ENCODE measurements around the gene ABHD2. TPM values are rescaled to one million over a fixed set of nuclear protein-coding genes. Genes with fewer than 3 reads are reported as not detected.
A peak's percentile ranks its signal among the peaks of the same experiment; 100 is the strongest.
"Not testable (repeated sequence)": the region's sequence is repeated elsewhere in the genome, so short reads cannot be mapped to it uniquely, and the experiment has no call there.

Gene ABHD2
- total RNA-seq, 1 donor from 2014 or later, result 69.9 TPM

DNA sequence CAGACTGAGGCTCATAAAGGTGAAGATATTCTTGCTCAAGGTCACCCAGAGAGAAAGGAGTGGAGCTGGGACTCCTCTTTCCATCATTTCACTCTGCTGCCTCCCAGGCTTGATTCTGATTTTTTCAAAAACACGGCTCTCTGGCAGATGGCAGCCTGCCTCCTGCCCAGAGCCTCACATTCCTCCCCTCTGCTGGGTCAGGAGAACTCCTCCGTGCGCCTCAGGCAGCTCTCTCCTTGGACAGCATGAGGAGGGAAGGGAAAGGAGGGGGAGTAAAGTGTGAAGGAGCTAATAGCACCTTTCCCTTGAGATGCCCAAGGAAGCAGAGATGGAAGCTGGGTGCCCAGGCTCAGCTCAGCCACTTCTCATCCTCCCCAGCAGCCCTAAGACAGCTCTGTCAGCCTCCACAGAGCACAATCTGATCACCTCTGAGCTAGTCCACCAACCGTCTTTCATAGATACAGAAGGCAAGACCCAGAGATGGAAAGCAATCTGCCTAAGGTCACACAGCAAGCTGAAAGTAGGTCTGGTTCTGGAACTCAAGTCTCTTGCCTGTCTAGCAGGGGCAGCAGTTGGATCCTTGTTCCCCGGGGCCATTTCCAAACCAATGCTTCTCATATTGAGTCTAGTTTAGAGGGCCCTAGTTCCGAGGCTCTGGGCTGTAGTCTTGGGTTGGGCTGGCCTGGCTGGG is 129.6 kb downstream of the ABHD2 start:
- intact Hi-C loops (cut with DNase I), result no loop called here
- DNase-seq (ENCODE audit: missing footprints) (no peak), ATAC-seq (no peak)

DNA sequence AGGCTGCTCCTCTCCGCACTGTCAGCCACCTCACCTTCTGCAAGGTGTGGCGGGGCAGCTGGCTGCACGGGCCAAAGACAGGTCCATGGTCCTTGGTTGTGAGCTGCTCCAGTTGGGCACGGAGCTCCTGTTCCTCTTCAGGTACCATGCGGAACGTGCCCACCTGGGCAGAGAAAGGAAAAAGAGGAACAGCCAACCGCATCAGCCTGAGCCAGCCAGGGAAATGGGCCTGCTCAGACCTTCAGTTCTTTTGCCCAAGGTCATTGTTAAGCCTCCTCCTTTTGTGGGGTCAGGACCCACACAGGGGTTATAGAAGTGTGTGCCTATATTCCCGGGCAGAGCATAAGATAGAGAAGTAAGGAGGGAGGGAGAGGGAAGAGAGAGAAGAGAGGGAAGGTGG is 130.3 kb downstream of the ABHD2 start:
- intact Hi-C loops (cut with DNase I), result no loop called here
- ATAC-seq (no peak), DNase-seq (ENCODE audit: missing footprints) (no peak)

- ATAC-seq (no peak), DNase-seq (ENCODE audit: missing footprints) (no peak)
- intact Hi-C loops (cut with DNase I), result no loop called here
Observed at GRCh38 chr15:89221543-89221942, 133.3 kb downstream of the ABHD2 start, which contains the start of gene RLBP1. TSS of gene RLBP1 (minus strand) at chr15:89221579. CDS start at chr15:89218975, 2,604 bp downstream.

DNA sequence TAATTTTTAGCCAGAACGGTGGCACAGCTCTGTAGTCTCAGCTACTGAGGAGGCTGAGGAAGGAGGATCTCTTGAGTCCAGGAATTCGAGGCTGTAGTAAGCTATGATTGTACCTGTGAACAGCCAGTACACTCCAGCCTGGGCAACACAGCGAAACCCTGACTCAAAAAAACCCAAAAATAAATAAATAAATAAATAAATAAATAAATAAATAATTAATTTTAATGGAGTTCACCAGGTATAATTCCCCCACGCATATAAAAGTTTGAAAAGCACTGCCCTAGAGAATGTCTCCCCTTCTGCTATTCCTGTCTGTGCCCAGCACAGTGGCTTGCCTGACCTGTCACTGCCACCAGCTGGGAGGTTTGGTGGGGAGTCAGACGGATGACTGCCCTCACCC is 137.3 kb downstream of the ABHD2 start:
- ATAC-seq (no peak), DNase-seq (ENCODE audit: missing footprints) (no peak)
- intact Hi-C loops (cut with DNase I), result no loop called here

DNA sequence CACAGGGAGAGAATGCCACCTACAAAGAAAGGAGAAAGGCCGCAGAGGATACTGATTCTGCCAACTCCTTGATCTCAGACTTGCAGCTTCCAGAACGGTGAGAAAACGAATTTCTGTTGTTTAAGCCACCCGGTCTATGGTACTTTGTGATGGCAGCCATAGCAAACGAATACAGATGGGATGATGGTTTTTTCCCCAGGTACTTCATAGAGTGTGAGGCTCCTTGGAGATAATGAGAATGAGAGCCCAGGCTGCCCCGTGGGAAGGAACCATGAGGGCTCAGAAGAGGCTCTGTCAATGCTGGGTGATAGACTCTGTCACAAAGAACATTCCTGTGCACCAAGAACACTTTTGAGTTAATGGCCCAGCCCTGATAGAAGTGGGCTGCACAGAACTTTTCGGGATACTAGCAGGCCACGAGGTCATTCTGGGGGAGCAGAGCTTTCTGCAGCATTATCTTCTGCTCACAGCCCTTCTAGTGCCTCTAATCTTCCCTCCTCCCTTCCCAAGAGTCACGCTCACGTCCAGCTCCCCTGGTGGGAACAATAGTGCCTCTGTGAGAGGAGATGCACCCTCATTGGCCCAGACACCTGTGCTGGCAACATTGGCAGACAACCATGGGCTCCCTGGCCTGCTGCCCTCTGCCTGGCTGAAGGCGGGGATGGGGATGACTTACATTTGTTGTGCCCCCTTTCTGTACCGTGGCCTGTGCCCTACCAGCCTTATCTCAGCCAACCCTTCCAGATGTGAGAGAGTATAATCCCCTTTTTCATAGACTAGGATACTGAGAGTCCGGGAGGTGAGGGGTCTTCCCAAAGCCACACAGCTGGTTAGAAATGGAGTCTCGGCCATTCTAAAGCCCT is 138.3 kb downstream of the ABHD2 start:
- intact Hi-C loops (cut with DNase I), result no loop called here
- ATAC-seq (no peak), DNase-seq (ENCODE audit: missing footprints) (no peak)

GRCh38 chr15:89227425-89227824 is 139.2 kb downstream of the ABHD2 start:
- intact Hi-C loops (cut with DNase I), result no loop called here
- no peak for DNase-seq (ENCODE audit: missing footprints)
- ATAC-seq, result no peak

DNA sequence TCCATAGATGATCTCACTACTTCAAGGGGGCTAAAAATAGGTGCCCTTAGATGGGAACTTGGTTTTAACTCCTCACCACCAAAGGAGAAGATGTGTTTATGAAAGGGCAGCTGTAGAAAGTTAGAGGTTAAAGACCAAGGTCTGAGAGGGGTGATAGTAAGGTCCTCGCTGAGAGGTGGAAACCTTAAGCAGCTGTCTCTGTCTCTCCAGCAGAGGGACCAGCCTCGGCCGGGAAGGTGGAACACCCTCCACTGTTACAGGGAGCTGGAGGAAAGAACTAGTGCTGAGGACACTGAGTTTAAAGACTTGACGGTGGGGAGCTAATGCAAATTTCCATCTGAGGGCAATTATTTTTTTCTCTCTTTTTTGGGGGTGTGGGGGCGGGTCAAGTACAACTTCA is 142.0 kb downstream of the ABHD2 start:
- DNase-seq (ENCODE audit: missing footprints), result no peak
- ATAC-seq, result no peak
- intact Hi-C loops (cut with DNase I), result no loop called here

GRCh38 chr15:89231832-89232231 is 143.6 kb downstream of the ABHD2 start:
- DNase-seq (ENCODE audit: missing footprints) (no peak), ATAC-seq (no peak)
- intact Hi-C loops (cut with DNase I), result no loop called here

DNA sequence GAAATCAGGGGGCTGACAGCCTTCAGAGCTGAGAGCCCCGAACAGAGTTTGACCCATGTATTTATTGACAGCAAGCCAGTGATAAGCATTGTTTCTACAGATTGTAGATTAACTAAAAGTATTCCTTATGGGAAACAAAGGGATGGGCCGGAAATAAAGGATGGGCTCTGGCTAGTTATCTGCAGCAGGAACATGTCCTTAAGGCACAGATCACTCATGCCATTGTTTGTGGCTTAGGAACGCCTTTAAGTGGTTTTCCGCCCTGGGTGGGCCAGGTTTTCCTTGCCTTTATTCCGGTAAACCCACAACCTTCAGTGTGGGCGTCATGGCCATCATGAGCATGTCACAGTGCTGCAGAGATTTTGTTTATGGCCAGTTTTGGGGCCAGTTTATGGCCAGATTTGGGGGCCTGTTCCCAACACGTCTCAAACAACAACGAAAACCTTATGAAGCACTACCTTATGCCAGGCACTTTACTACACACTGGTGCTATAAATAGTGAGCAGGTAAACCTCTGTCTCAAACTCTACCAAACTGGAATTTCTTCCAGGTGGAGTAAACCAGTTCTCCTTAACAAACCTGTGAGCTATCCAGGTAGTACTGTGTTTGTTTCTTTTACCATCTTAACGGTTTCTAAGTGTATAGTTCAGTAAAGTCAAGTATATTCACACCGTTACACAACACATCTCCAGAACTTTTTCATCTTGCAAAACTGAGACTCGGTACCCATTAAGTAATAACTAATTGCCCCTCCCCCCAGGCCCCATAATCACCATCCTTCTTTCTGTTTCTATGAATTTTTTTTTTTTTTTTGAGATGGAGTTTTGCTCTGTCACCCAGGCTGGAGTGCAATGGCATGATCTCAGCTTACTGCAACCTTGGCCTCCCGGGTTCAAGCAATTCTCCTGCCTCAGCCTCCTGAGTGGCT is 151.9 kb downstream of the ABHD2 start:
- ATAC-seq; DNase-seq (ENCODE audit: missing footprints); intact Hi-C loops (cut with DNase I): not testable (repeated sequence)

GRCh38 chr15:89243046-89243690 is 154.9 kb downstream of the ABHD2 start:
- DNase-seq (ENCODE audit: missing footprints) (peak; percentile 57), ATAC-seq (peak; percentile 14)
- intact Hi-C loops (cut with DNase I), result no loop called here

GRCh38 chr15:89243691-89244573 is 155.7 kb downstream of the ABHD2 start, which contains the start of gene FANCI:
TSS of gene FANCI (plus strand) at chr15:89243979. CDS start at chr15:89247648, 3,669 bp downstream.
- intact Hi-C loops (cut with DNase I), result no loop called here
- ATAC-seq (peak; percentile 99), DNase-seq (ENCODE audit: missing footprints) (peak; percentile 98)

GRCh38 chr15:89244574-89244903 is 156.3 kb downstream of the ABHD2 start:
- DNase-seq (ENCODE audit: missing footprints) (no peak), ATAC-seq (no peak)
- intact Hi-C loops (cut with DNase I), result no loop called here

DNA sequence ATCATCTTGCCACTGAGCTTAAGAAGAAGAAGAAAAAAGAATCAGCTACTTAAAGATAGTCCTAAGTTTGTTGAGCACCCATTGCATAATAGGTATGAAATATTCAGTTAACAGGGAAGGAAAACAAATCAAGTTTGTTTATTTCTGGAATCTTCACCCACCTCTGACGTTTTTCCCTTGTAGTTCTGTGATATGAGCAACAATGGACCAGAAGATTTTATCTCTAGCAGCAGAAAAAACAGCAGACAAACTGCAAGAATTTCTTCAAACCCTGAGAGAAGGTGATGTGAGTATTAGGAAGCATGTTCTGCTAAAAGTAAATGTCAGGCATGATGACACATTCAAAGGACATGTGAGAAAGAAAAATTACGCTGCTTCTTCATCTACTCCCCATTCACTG is 159.2 kb downstream of the ABHD2 start:
- ATAC-seq (no peak), DNase-seq (ENCODE audit: missing footprints) (no peak)
- intact Hi-C loops (cut with DNase I), result no loop called here

- no peak for DNase-seq (ENCODE audit: missing footprints)
- intact Hi-C loops (cut with DNase I), result no loop called here
- ATAC-seq, result no peak
Observed at GRCh38 chr15:89248584-89248983, 160.3 kb downstream of the ABHD2 start.

- intact Hi-C loops (cut with DNase I); ATAC-seq; DNase-seq (ENCODE audit: missing footprints): not testable (repeated sequence)
Observed at GRCh38 chr15:89250142-89250541, 161.9 kb downstream of the ABHD2 start.
